HG03045 (cell line): ENCODE results near the gene DOK6.

Experiments
- ATAC-seq: cut with Tn5 transposase; IDR thresholded peaks from one replicate; pipeline ENCODE4 v1.9.1; 2021; ENCODE audit warnings: mild to moderate bottlenecking, moderate library complexity; ENCODE audit not compliant: unreplicated experiment

DOK6 gene

GRCh38 chr18:69432847-69433246 lies 32.2 kb downstream of the DOK6 start:
- ATAC-seq: no peak

DNA sequence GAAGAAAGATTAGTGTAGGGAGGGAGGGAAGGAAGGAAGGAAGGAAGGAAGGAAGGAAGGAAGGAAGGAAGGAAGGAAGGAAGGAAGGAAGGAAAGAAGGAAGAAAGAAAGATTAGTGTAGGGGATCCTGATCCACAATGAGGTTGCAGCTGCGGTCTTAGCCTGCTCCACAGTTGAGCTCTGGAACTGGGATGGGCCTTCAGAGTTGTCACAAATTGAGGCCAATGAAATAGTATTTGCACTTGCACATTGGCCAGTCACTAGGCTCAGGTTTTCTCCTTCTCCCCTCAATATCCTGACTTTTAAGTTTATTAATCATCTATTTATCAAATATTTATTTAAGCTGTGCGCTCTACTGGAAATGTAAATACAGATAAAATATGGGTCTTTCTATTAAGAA lies 34.3 kb downstream of the DOK6 start:
- ATAC-seq: no peak

DNA sequence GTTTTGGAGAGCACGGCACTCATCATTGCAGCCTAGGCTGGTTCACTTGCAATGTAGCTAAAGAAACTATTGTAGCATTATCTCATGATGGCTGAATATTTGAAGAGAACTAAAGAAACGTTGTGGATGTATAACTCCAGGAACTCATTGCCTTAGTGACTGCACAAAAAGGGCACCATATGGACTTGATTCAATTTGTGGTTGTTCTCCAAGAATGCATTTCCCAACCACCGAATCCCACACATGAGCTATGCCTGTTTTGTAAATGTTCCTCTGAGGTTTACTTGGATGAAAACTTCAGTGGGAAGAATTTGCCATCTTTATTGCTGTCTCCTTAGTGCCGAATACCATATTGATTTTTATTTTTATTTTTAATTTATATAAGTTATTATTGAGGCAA lies 43.5 kb downstream of the DOK6 start:
- no peak for ATAC-seq

GRCh38 chr18:69447886-69448285 lies 47.2 kb downstream of the DOK6 start:
- ATAC-seq: no peak

DNA sequence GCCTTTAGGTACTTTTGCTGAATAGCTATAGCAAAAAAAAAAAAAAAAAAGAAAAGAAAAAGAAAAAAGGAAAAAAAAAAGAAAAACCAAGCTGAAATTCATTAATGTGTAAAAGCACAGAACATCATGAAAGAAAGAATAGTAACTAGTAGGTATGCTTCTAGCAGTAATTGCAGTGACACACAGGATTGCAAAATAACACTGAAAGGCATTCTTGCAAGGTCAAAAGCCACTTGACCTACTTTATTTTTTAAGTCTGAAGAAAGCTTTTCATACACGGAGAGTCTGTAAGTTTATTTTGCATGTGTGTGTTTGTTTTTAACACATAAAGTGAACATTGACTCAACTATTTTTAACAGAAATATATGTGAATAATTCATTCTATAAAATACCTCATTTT lies 54.4 kb downstream of the DOK6 start:
- ATAC-seq: no peak

DNA sequence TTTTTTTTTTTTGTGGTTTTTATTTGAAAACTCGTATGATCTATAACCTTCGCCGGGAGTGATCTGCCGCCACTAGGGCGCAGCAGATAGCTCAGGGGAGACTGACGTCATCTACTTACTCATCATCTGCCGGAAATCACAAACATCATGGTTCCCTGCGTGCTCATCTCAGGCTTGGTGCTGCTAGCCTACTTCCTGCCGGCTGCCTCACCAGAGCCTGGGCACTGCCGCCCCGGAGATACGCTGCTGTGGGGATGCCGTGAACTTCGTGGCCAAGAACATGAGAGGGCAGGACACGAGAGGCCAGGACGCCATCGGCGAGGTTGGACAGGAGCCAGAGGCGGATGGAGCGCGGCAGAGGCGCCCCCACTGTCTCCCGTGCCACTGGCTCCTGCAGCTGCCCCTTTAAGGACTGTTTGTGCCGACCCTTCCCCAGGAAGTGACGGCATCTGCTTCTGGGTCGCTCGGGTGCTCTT lies 68.8 kb downstream of the DOK6 start:
- no peak for ATAC-seq

- no peak for ATAC-seq
Measured at GRCh38 chr18:69480460-69480859, 79.8 kb downstream of the DOK6 start.

- no peak for ATAC-seq
Measured at GRCh38 chr18:69483574-69483973, 82.9 kb downstream of the DOK6 start.

DNA sequence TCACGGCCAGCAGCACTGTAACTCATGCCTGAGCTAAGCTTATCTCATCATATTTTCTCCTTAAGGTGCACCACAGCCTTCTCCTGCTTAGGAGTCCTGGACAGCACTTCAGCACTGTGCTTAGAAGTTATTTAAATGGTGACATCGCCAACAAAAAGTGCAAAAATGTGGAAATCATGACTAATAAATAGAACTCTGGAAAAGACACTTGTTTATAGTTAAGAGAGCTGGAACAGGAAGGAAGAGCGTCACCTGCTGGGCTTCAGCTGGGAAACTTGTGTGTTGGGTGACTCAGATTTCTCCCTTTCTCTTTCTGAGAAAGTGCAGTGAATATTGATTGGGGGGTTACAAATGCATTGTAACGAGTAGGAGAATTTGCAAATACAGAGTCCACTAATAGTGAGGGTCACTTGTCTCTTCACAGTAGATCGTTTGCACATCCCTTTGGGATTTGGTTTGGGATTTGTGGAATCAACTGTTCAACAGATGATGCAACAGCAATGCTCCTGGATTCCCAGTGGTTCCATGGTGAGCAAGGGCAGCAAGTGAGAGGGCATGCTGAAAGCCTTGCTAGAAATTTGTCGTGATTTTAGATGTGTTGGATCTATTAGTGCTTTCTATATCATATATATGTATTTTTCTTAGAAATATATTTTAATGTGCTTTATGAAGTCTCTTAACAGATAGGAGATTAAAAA lies 84.2 kb downstream of the DOK6 start:
- ATAC-seq: no peak

- ATAC-seq: no peak
Measured at GRCh38 chr18:69487488-69488394, 87.1 kb downstream of the DOK6 start.

GRCh38 chr18:69490072-69490471 lies 89.4 kb downstream of the DOK6 start:
- ATAC-seq: no peak

- ATAC-seq: no peak
Measured at GRCh38 chr18:69490813-69491212, 90.1 kb downstream of the DOK6 start.

DNA sequence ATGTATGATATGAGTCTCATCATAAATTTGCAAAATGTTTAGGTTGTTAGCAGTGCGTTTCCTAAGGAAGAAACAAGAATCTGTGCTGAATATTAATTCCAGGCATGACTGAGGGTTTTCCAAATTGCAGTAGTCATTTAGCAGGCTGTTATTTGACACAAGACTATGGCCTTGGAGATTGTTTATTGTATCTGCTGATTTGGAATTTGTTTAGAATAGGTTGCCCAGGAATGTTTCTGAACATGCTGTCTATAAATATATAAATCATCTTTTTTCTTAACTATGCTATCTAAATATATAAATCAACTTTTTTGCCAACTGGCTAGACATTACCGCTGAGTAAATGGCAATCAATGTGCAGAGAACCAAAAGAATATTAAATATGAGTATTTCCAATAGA lies 90.9 kb downstream of the DOK6 start:
- no peak for ATAC-seq

DNA sequence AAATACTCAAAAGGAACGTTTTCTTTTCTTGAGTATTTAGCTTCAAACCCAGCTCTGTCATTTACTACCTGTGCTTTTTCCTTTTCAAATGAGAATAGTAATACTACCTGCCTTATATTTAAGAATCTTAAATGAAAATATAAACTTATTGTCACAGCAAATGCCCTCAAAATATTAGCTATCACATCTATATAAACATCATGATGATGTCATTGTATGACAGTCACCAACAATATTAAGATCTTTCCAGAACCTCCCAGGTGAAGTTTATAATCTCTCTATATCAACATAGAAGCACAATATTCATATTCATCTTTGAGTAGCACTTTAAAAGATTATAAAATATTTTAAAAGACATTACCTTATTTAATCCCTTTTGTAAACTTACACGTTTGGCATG lies 92.2 kb downstream of the DOK6 start:
- ATAC-seq: no peak

DNA sequence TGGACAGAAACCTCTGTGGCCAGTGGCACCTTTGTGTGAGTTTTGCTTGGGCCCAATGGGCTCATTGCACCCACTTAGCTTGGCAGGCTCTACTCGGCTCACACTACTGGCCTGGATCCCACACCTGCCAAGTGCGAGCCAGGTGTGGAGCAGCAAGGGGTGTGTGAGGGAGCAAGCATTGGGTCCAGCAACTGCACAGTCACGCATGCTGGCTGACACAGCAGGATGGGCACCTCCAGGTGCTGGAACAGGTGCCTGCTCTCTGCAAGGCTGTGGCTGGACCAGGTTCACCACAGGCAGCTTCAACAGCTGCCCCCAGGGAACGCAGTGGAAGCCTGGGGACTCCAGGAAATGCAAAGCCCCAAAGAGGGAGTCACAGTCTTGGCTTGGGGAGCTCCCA lies 94.2 kb downstream of the DOK6 start:
- no peak for ATAC-seq

GRCh38 chr18:69495338-69495737 lies 94.7 kb downstream of the DOK6 start:
- no peak for ATAC-seq

DNA sequence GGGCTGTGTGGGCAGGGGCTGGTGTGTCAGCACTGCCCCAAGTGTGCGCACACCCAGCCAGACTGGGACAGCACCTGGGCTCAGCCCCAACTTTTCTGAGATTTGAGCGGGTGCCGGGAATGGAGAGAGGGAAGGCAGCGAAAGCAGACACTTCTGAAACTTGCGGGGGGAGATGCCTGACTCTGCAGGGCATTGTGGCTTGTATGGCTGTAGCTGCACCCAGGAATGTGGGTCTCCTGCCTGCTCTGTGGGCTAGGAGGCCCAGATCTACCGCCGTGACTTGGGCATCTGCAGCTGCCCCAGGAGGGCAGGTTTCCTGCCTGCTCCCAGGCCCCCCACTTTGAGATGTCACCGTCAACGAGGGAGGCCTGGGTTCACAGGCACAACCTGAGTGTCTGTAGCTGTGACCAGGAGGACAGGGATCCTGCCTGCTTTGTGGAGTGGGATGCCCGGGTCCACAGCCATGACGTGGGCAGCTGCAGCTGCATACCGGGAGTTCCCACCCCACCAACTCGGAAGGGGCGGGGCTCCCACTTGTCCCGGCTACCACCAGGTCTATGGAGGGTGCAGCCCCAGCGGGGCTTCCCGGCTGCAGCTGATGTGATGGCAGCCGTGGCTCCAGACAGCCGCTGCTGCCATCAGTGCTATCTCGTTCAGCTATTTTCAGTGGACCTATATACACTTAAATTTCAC lies 95.3 kb downstream of the DOK6 start:
- no peak for ATAC-seq

DNA sequence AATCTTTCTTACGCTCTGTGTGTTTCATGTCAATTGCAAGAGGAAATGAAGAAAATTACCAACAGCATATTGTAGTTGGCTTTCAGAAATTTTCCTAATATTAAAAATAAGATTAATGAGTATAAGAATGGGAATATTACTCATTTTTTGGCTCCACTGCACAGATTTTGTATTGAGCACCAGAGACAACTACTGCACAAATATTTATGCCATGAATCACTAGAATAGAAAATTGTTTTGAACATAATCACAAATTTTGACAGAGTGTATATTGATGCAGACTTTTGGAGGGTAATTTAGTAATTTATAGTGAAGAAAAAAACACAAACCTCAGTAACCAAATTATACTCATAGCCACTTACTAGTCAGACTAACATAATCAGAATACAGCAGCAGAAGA lies 118.3 kb downstream of the DOK6 start:
- no peak for ATAC-seq

DNA sequence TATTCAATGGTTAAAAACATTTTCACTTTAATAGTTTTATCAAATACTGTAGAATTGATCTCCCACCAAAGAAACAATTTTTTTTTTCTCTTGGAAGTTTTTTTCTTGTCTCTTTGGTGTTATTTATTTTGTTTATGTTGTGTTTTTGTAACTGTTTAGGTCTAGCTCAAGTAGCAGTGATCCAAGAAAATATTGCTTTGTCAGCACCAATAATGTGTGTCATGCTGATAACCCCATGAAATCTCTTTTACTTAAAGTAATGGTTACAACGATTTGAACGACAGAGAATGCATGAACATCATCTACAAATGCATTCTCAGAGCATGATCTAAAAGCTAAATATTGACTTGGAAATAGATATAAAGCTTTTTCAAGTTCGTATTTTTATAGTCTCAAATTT lies 122.9 kb downstream of the DOK6 start:
- no peak for ATAC-seq

- ATAC-seq: no peak
Measured at GRCh38 chr18:69528435-69528834, 127.7 kb downstream of the DOK6 start.

- no peak for ATAC-seq
Measured at GRCh38 chr18:69529151-69529550, 128.5 kb downstream of the DOK6 start.

- ATAC-seq: no peak
Measured at GRCh38 chr18:69531973-69532372, 131.3 kb downstream of the DOK6 start.
